HCT116 (cell line): ENCODE results near the gene CBFA2T3.

Experiments used
- CEBPB ChIP-seq: IDR thresholded peaks from 2 replicates; pipeline ENCODE4 v1.6.1; 2012; ENCODE audit warnings: low read depth
- CTCF ChIP-seq, 3 experiments: fragments of 200-600 bp in 1 of 3; sonication (generic) in 1 of 3; IDR thresholded peaks in 2 of 3; conservative IDR thresholded peaks in 1 of 3; 2 replicates each; pipeline ENCODE4 v1.5.1; 2012 to 2017; ENCODE audit warnings: low read depth in 2 of 3, low read length in 2 of 3, antibody characterized with exemption in 1 of 3, borderline replicate concordance in 1 of 3, control low read depth in 1 of 3, mild to moderate bottlenecking in 1 of 3, mixed read lengths in 1 of 3, mixed run types in 1 of 3, moderate library complexity in 1 of 3; ENCODE audit not compliant: insufficient read depth in 1 of 3
- EZH2 ChIP-seq: fragments of 200-600 bp; sonication (generic); IDR thresholded peaks from 2 replicates; pipeline ENCODE4 v1.6.1; 2017; ENCODE audit warnings: antibody characterized with exemption, mixed run types
- MAX ChIP-seq: IDR thresholded peaks from 2 replicates; pipeline ENCODE4 v1.6.1; 2012
- POLR2A ChIP-seq: IDR thresholded peaks from 2 replicates; pipeline ENCODE4 v1.7.0; 2011; ENCODE audit warnings: borderline replicate concordance; ENCODE audit not compliant: insufficient read depth, insufficient read length; ENCODE audit errors: extremely low read depth
- POLR2AphosphoS5 ChIP-seq: IDR thresholded peaks from 2 replicates; pipeline ENCODE4 v1.6.1; 2011; ENCODE audit warnings: mild to moderate bottlenecking, low read depth, low read length, moderate library complexity
- RAD21 ChIP-seq: IDR thresholded peaks from 2 replicates; pipeline ENCODE4 v1.6.1; 2012; ENCODE audit warnings: low read depth, mild to moderate bottlenecking
- REST ChIP-seq: IDR thresholded peaks from 2 replicates; pipeline ENCODE4 v1.6.1; 2012; ENCODE audit warnings: low read depth
- SIN3A ChIP-seq: IDR thresholded peaks from 2 replicates; pipeline ENCODE4 v1.6.1; 2012; ENCODE audit warnings: low read depth
- SP1 ChIP-seq: IDR thresholded peaks from 2 replicates; pipeline ENCODE4 v1.6.1; 2012; ENCODE audit warnings: low read depth
- ZFX ChIP-seq: fragments of 450-650 bp; IDR thresholded peaks from 2 replicates; pipeline ENCODE4 v1.6.1; 2017
- ZNF274 ChIP-seq: fragments of 200-500 bp; sonication (Bioruptor generic); IDR thresholded peaks from 2 replicates; pipeline ENCODE4 v1.6.1; 2014; ENCODE audit warnings: mild to moderate bottlenecking, low read depth, low read length, inconsistent platforms

- no peak for TF ChIP-seq CTCF (IDR thresholded peaks at IDR 0.05 in 2 of 3, conservative IDR thresholded peaks at IDR 0.05 in 1 of 3; ENCODE audit: borderline replicate concordance in 1 of 3, insufficient read depth in 1 of 3, low read depth in 2 of 3, low read length in 2 of 3)
- no peak for TF ChIP-seq MAX
- TF ChIP-seq ZNF274: no peak
- TF ChIP-seq POLR2A: no peak
- no peak for TF ChIP-seq SIN3A
- no peak for TF ChIP-seq ZFX
- TF ChIP-seq CEBPB: no peak
- no peak for TF ChIP-seq RAD21
- TF ChIP-seq POLR2AphosphoS5: no peak
- TF ChIP-seq EZH2: no peak
- TF ChIP-seq SP1: no peak
- no peak for TF ChIP-seq REST
These were observed 65.1 kb downstream of the CBFA2T3 start for GRCh38 chr16:88911946-88912310.
